Measurements from ENCODE around the gene CYB561D1. TPM values are rescaled to one million over a fixed set of nuclear protein-coding genes. Genes with fewer than 3 reads are reported as not detected.

The CYB561D1 gene
- total and polyA plus RNA-seq, 9 of the 15 experiments (the other 6 are each of a cell fraction or from before 2014, with no cell fraction given) = 0.71 to 7.2 (median 3.5) TPM

DNA sequence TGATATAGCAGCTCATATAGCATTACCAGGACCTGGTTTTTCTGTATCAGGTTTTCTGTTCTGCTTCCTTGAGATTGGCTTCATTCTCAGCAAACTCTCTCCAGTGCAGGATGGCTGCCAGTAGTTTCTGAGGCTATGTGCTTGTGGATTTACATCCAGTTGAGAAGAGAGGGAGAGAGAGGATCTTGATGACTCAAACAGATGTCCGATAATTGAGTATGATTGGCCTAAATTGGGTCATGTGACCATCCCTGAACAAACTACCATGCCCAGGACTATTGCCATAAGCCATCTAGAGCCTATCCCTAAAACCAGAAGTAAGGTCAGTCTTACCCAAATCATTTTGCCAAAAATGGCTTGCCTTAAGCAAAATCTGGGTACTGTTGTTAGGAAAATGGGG is 49.5 kb upstream of the CYB561D1 start (continued):
- TF ChIP-seq JUN (IDR thresholded peaks at IDR 0.05; ENCODE audit: borderline replicate concordance, low read depth, low read length) = no peak
- no peak for TF ChIP-seq JUN (CRISPR knock-in tag; IDR thresholded peaks at IDR 0.05; ENCODE audit: borderline replicate concordance)
- TF ChIP-seq ESRRA (IDR thresholded peaks at IDR 0.05; ENCODE audit: borderline replicate concordance, low read depth) = no peak
- no peak for TF ChIP-seq ASH1L (IDR thresholded peaks at IDR 0.05; ENCODE audit: borderline replicate concordance, low read depth, partially characterized antibody)
- TF ChIP-seq TOE1 (IDR thresholded peaks at IDR 0.05; ENCODE audit: borderline replicate concordance) = peak; percentile 83
- TF ChIP-seq TOE1 (CRISPR knock-in tag; IDR thresholded peaks at IDR 0.05; ENCODE audit: borderline replicate concordance, low read depth) = no peak
- TF ChIP-seq ZZZ3 (IDR thresholded peaks at IDR 0.05) = no peak
- no peak for TF ChIP-seq KDM1A (IDR thresholded peaks at IDR 0.05)
- TF ChIP-seq, protein P1, sequence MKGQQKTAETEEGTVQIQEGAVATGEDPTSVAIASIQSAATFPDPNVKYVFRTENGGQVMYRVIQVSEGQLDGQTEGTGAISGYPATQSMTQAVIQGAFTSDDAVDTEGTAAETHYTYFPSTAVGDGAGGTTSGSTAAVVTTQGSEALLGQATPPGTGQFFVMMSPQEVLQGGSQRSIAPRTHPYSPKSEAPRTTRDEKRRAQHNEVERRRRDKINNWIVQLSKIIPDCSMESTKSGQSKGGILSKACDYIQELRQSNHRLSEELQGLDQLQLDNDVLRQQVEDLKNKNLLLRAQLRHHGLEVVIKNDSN (CRISPR knock-in tag; IDR thresholded peaks at IDR 0.05) = peak; percentile 63
- no peak for TF ChIP-seq PML (IDR thresholded peaks at IDR 0.05; ENCODE audit: low read length)
- no peak for TF ChIP-seq ATF6 (CRISPR knock-in tag; IDR thresholded peaks at IDR 0.05)
- TF ChIP-seq, protein P2, sequence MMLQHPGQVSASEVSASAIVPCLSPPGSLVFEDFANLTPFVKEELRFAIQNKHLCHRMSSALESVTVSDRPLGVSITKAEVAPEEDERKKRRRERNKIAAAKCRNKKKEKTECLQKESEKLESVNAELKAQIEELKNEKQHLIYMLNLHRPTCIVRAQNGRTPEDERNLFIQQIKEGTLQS (IDR thresholded peaks at IDR 0.05) = peak; percentile 24; the same call in 1 of the 2 replicates
- TF ChIP-seq, protein P2 (CRISPR knock-in tag; conservative IDR thresholded peaks at IDR 0.05) = no peak
- TF ChIP-seq ZBED1 (IDR thresholded peaks at IDR 0.05) = no peak
- TF ChIP-seq HDAC8 (tag; IDR thresholded peaks at IDR 0.05) = no peak
- no peak for TF ChIP-seq ZNF696 (CRISPR knock-in tag; conservative IDR thresholded peaks at IDR 0.05)

Measured in K562 (cell line).